Activated CD8-positive, alpha-beta memory T cell treated with anti-CD3 and anti-CD28 coated beads for 1 hour (primary cell): ENCODE data around the gene OLFM2.

Experiments
- DNase-seq, 2 donors: peaks; one replicate each; pipeline ENCODE4 v3.0.0-alpha.2; 2020; ENCODE audit warnings: low read depth in 1 of 2; ENCODE audit errors: extremely low read depth in 1 of 2

The OLFM2 gene

GRCh38 chr19:9910625-9911024 is 25.7 kb downstream of the OLFM2 start:
- no peak for DNase-seq

DNA sequence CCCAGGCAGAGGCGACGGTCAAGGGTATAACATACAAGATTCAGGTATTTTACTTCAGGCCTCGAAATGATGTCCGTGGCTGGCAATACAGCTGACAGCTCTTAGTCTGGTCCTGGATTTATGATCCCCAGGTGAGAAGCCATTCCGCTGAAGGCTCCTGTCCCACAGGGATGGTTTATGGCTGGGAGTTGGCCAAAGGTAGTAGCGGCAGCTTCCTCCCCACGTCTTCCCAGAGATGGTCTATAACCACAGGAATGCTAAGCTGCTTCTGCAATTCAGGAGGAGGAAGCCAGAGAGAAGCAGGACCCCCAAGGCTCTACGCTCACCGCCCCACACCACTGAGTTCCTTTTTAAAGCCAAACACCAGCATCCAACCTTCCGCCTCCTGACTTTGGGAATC is 27.1 kb downstream of the OLFM2 start:
- DNase-seq, result no peak

DNA sequence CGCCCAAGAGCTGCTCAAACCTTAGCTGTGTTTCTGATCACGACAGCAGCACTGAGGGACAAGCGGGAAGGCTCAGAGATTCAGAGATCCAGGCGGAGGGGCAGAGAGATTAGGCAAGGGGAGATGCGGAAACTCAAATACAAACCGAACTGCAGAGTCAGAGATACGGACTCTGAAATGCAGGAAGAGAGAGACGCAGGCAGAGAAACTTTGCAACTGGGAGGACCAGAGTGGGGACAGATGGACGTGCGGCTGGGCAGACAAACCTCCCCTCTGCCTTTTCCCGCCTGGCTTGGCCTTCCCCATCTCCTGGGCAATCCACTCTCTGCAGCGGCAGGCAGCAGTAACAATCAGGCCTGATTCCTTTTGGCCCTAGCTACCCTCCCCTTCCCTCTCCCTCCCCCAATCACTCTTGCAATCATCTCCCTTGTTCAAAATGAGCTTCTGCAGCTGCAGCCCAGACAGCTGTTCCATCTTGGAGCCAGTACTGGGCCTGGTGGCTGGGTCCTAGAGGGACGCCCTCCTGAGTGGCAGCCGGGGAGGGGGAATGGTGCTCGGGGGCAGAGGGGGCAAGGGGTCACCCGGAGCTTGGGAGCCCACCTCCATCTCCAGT is 29.7 kb downstream of the OLFM2 start:
- no peak for DNase-seq

- DNase-seq, result no peak
Measured at GRCh38 chr19:9903336-9903735, 33.0 kb downstream of the OLFM2 start.

- no peak for DNase-seq
Measured at GRCh38 chr19:9901642-9902041, 34.7 kb downstream of the OLFM2 start.

- DNase-seq, result no peak
Measured at GRCh38 chr19:9901020-9901419, 35.3 kb downstream of the OLFM2 start.

GRCh38 chr19:9891609-9892373 is 44.5 kb downstream of the OLFM2 start:
- no peak for DNase-seq

GRCh38 chr19:9885077-9885552 is 51.2 kb downstream of the OLFM2 start:
- no peak for DNase-seq

DNA sequence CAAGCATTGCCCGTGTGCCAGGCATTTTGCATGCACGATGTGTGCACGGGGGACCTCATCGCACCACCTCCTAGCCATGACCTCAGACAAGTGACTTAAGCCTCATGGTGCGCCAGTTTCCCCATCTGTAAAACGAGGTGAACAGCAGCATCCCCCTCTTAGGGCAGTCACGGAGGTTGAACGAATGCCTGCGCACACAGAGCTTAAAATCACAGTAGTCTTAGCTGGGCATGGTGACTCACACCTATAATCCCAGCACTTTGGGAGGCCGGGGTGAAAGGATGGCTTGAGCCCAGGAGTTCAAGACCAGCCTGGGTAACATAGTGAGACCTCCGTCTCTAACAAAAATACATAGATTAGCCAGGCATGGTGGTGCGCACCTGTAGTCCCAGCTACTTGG is 52.6 kb downstream of the OLFM2 start:
- no peak for DNase-seq

- no peak for DNase-seq
Measured at GRCh38 chr19:9883231-9883758, 53.0 kb downstream of the OLFM2 start.

GRCh38 chr19:9881720-9882119 is 54.6 kb downstream of the OLFM2 start:
- no peak for DNase-seq

GRCh38 chr19:9878511-9879196 is 57.7 kb downstream of the OLFM2 start:
- DNase-seq, result no peak

GRCh38 chr19:9877780-9878510 is 58.4 kb downstream of the OLFM2 start:
- DNase-seq, result no peak

GRCh38 chr19:9875796-9876195 is 60.5 kb downstream of the OLFM2 start:
- DNase-seq, result no peak

- DNase-seq, result no peak
Measured at GRCh38 chr19:9875031-9875627, 61.2 kb downstream of the OLFM2 start.

- no peak for DNase-seq
Measured at GRCh38 chr19:9872618-9873242, 63.6 kb downstream of the OLFM2 start.

- no peak for DNase-seq
Measured at GRCh38 chr19:9871626-9872338, 64.5 kb downstream of the OLFM2 start.

DNA sequence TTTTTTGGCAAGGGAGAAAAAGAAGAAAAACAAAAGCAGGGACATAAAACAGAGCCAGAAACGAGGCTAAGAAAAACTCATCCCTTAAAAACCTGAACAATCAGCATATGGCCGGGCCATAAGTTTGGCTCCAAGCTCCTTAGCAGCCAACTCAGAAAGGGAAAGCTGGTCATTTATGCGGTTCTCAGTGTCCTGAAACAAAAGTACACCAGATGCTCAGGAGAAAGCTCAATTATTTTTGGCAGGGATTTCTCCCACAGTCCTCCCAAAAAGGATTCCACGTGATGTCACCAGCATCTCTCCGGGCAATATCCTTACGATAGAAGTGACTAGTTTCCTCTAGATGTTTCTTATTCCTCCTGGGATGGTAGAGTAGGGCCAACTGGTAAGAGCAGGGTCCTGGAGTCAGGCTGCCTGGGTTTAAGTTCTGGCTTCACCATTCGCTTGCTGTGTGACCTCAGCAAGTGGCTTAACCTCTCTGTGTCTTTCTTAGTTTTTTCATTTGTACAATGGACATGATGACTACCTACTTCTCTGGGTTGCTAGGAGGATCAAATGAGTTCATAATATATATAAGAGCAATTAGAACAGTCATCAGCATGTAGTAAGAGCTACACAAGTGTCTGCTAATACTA is 67.2 kb downstream of the OLFM2 start:
- DNase-seq, result no peak
